ENCODE data around the gene CCDC124. TPM values are rescaled to one million over a fixed set of nuclear protein-coding genes. Genes with fewer than 3 reads are reported as not detected.

Gene CCDC124
- total RNA-seq, 1 donor from 2014 or later = 77.4 TPM

- H3K27me3 Mint-ChIP-seq (ENCODE audit: low read depth) = peaks cover 9% of the 10 kb centered on the region
- no peaks in the 10 kb centered on the region for H3K4me1 Mint-ChIP-seq (ENCODE audit: low read depth)
- no peaks in the 10 kb centered on the region for H3K36me3 Mint-ChIP-seq (ENCODE audit: low read depth)
- no peak for TF ChIP-seq CTCF (IDR thresholded peaks at IDR 0.05)
- no peak overlapping the region for H3K27ac Mint-ChIP-seq (ENCODE audit: unreplicated experiment)
- no peak for DNase-seq (ENCODE audit: low spot score)
- no peak overlapping the region for H3K4me3 Mint-ChIP-seq (ENCODE audit: unreplicated experiment)
- no peaks in the 10 kb centered on the region for H3K9me3 Mint-ChIP-seq (ENCODE audit: low read depth)
Measured at GRCh38 chr19:17926044-17926443, 6.8 kb upstream of the CCDC124 start.

- DNase-seq (ENCODE audit: low spot score) = no peak
- Mint-ChIP-seq H3K36me3 (ENCODE audit: low read depth) (no peaks in the 10 kb centered on the region), H3K4me1 (ENCODE audit: low read depth) (peaks cover 14% of the 10 kb centered on the region), H3K27ac (ENCODE audit: unreplicated experiment) (no peak overlapping the region), H3K27me3 (ENCODE audit: low read depth) (peaks cover 9% of the 10 kb centered on the region), H3K9me3 (ENCODE audit: low read depth) (no peaks in the 10 kb centered on the region), H3K4me3 (ENCODE audit: unreplicated experiment) (no peak overlapping the region)
- no peak for TF ChIP-seq CTCF (IDR thresholded peaks at IDR 0.05)
Measured at GRCh38 chr19:17929056-17929455, 3.8 kb upstream of the CCDC124 start.

GRCh38 chr19:17931532-17932191, 1.2 kb upstream of the CCDC124 start:
- no peaks in the 10 kb centered on the region for H3K36me3 Mint-ChIP-seq (ENCODE audit: low read depth)
- no peak for DNase-seq (ENCODE audit: low spot score)
- H3K4me3 Mint-ChIP-seq (ENCODE audit: unreplicated experiment) = peak overlapping the region; percentile 37
- H3K27me3 Mint-ChIP-seq (ENCODE audit: low read depth) = peaks cover 4% of the 10 kb centered on the region
- H3K9me3 Mint-ChIP-seq (ENCODE audit: low read depth) = no peaks in the 10 kb centered on the region
- TF ChIP-seq CTCF (IDR thresholded peaks at IDR 0.05) = no peak
- H3K4me1 Mint-ChIP-seq (ENCODE audit: low read depth) = peaks cover 16% of the 10 kb centered on the region
- no peak overlapping the region for H3K27ac Mint-ChIP-seq (ENCODE audit: unreplicated experiment)

GRCh38 chr19:17933414-17934129, 757 bp downstream of the CCDC124 start:
- Mint-ChIP-seq H3K9me3 (ENCODE audit: low read depth) (no peaks in the 10 kb centered on the region), H3K27ac (ENCODE audit: unreplicated experiment) (peak overlapping the region; percentile 97), H3K4me3 (ENCODE audit: unreplicated experiment) (peak overlapping the region; percentile 86), H3K4me1 (ENCODE audit: low read depth) (peaks cover 16% of the 10 kb centered on the region), H3K36me3 (ENCODE audit: low read depth) (no peaks in the 10 kb centered on the region), H3K27me3 (ENCODE audit: low read depth) (peaks cover 4% of the 10 kb centered on the region)
- no peak for DNase-seq (ENCODE audit: low spot score)
- TF ChIP-seq CTCF (IDR thresholded peaks at IDR 0.05) = no peak

- Mint-ChIP-seq H3K4me3 (ENCODE audit: unreplicated experiment) (no peak overlapping the region), H3K27ac (ENCODE audit: unreplicated experiment) (no peak overlapping the region), H3K4me1 (ENCODE audit: low read depth) (peaks cover 16% of the 10 kb centered on the region), H3K9me3 (ENCODE audit: low read depth) (no peaks in the 10 kb centered on the region), H3K36me3 (ENCODE audit: low read depth) (no peaks in the 10 kb centered on the region), H3K27me3 (ENCODE audit: low read depth) (no peaks in the 10 kb centered on the region)
- DNase-seq (ENCODE audit: low spot score) = no peak
- no peak for TF ChIP-seq CTCF (IDR thresholded peaks at IDR 0.05)
Measured at GRCh38 chr19:17936379-17936778, 3.6 kb downstream of the CCDC124 start.
